Measurements from ENCODE around the gene TMEM131L. TPM values are rescaled to one million over a fixed set of nuclear protein-coding genes. Genes with fewer than 3 reads are reported as not detected.

TMEM131L gene
- total RNA-seq, 3 donors from 2014 or later (not counting 1 experiment from before 2014, with no cell fraction given) = 67.8 to 105 (median 71.1) TPM

GRCh38 chr4:153512162-153512852 lies 46.1 kb downstream of the TMEM131L start:
- ATAC-seq = no peak
- H3K27me3 ChIP-seq (ENCODE audit: control insufficient read depth, insufficient read depth, low read length) = no peaks in the 10 kb centered on the region
- no peaks in the 10 kb centered on the region for H3K9me3 ChIP-seq (ENCODE audit: control insufficient read depth, insufficient read depth, low read length)
- H3K36me3 ChIP-seq (ENCODE audit: control insufficient read depth, insufficient read depth, low read length) = peaks cover 23% of the 10 kb centered on the region
- no peak overlapping the region for H3K4me3 ChIP-seq (ENCODE audit: low read length)
- H3K27ac ChIP-seq (ENCODE audit: low read length) = no peak overlapping the region
- H3K9me3 Mint-ChIP-seq = no peaks in the 10 kb centered on the region
- H3K27me3 Mint-ChIP-seq (ENCODE audit: low read depth in 2 of 2) = no peaks in the 10 kb centered on the region
- DNase-seq = no peak
- intact Hi-C loops (cut with micrococcal nuclease) = no loop called here
- no peaks in the 10 kb centered on the region for H3K36me3 Mint-ChIP-seq
- H3K4me1 ChIP-seq (ENCODE audit: control insufficient read depth, insufficient read depth, low read length) = peaks cover 6% of the 10 kb centered on the region
- WGBS (ENCODE audit: insufficient coverage) = 71% methylated on average over 6 of the region's 7 CpGs
- peaks cover 63 to 71% of the 10 kb centered on the region in 2 donors for H3K4me1 Mint-ChIP-seq
- H3K4me3 Mint-ChIP-seq = no peak overlapping the region
- TF ChIP-seq CTCF (IDR thresholded peaks at IDR 0.05) = no peak
- H3K27ac Mint-ChIP-seq = peak overlapping the region; percentile 42 to 80

- TF ChIP-seq CTCF (IDR thresholded peaks at IDR 0.05) = no peak
- no peak overlapping the region for H3K4me3 ChIP-seq (ENCODE audit: low read length)
- H3K27ac Mint-ChIP-seq = peak overlapping the region; percentile 42 to 63
- no peak for DNase-seq
- no peaks in the 10 kb centered on the region for H3K27me3 ChIP-seq (ENCODE audit: control insufficient read depth, insufficient read depth, low read length)
- no peaks in the 10 kb centered on the region for H3K9me3 Mint-ChIP-seq
- no peak overlapping the region for H3K27ac ChIP-seq (ENCODE audit: low read length)
- peaks cover 7% of the 10 kb centered on the region for H3K4me1 ChIP-seq (ENCODE audit: control insufficient read depth, insufficient read depth, low read length)
- ATAC-seq = no peak
- 80% methylated on average over 2 of the region's 3 CpGs for WGBS (ENCODE audit: insufficient coverage)
- intact Hi-C loops (cut with micrococcal nuclease) = no loop called here
- H3K4me1 Mint-ChIP-seq = peaks cover 63 to 71% of the 10 kb centered on the region in 2 donors
- no peaks in the 10 kb centered on the region for H3K36me3 Mint-ChIP-seq
- H3K4me3 Mint-ChIP-seq = no peak overlapping the region
- peaks cover 23% of the 10 kb centered on the region for H3K36me3 ChIP-seq (ENCODE audit: control insufficient read depth, insufficient read depth, low read length)
- no peaks in the 10 kb centered on the region for H3K9me3 ChIP-seq (ENCODE audit: control insufficient read depth, insufficient read depth, low read length)
- no peaks in the 10 kb centered on the region for H3K27me3 Mint-ChIP-seq (ENCODE audit: low read depth in 2 of 2)
These were observed 46.9 kb downstream of the TMEM131L start for GRCh38 chr4:153512952-153513500.

- H3K4me1 Mint-ChIP-seq = peaks cover 68 to 75% of the 10 kb centered on the region in 2 donors
- intact Hi-C loops (cut with micrococcal nuclease) = no loop called here
- peak overlapping the region; percentile 42 to 63 for H3K27ac Mint-ChIP-seq
- H3K4me1 ChIP-seq (ENCODE audit: control insufficient read depth, insufficient read depth, low read length) = peaks cover 9% of the 10 kb centered on the region
- WGBS (ENCODE audit: insufficient coverage) = no CpG with 5 or more reads among the region's 1 CpG
- no peak for TF ChIP-seq CTCF (IDR thresholded peaks at IDR 0.05)
- ATAC-seq (no peak), DNase-seq (no peak)
- H3K4me3 Mint-ChIP-seq = no peak overlapping the region
- H3K27me3 ChIP-seq (ENCODE audit: control insufficient read depth, insufficient read depth, low read length) = no peaks in the 10 kb centered on the region
- H3K4me3 ChIP-seq (ENCODE audit: low read length) = no peak overlapping the region
- H3K36me3 Mint-ChIP-seq = no peaks in the 10 kb centered on the region
- no peaks in the 10 kb centered on the region for H3K9me3 Mint-ChIP-seq
- H3K27ac ChIP-seq (ENCODE audit: low read length) = no peak overlapping the region
- H3K36me3 ChIP-seq (ENCODE audit: control insufficient read depth, insufficient read depth, low read length) = peaks cover 25% of the 10 kb centered on the region
- no peaks in the 10 kb centered on the region for H3K9me3 ChIP-seq (ENCODE audit: control insufficient read depth, insufficient read depth, low read length)
- no peaks in the 10 kb centered on the region for H3K27me3 Mint-ChIP-seq (ENCODE audit: low read depth in 2 of 2)
These were observed 47.4 kb downstream of the TMEM131L start for GRCh38 chr4:153513596-153513995.
